AG09319 (cell line): ENCODE results near the gene MAP1B.

Source experiments
- DNase-seq: peaks from one replicate; pipeline ENCODE4 v3.0.0-alpha.2; 2010; ENCODE audit warnings: low read depth; ENCODE audit errors: extremely low read depth
- TF ChIP-seq, protein P1 (sequence below): IDR thresholded peaks from 2 replicates; pipeline ENCODE4 v1.5.1; 2011; ENCODE audit warnings: low read depth, mild to moderate bottlenecking, inconsistent platforms, low read length, moderate library complexity

MAP1B gene

DNA sequence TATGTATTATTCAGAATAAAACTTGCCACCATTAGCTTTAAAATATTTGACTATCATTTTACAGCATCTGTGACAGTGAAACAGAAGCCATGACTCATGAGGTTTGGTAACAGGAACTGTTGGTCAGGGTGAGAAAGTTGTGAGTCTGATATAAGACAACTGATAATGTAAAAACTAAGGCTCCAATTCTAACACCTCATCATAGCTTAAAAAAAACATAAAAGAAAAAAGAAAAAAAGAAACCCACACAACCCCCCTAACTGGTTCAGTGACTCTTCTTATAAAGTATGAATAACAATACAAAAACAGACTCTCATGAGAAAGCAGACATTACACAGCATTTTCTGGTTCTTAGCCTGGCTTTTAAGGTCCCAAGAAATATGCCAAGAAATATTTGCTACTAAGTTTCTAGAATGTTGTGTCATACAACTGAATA, 127.0 kb downstream of the MAP1B start:
- DNase-seq, result no peak
- TF ChIP-seq, protein P1, sequence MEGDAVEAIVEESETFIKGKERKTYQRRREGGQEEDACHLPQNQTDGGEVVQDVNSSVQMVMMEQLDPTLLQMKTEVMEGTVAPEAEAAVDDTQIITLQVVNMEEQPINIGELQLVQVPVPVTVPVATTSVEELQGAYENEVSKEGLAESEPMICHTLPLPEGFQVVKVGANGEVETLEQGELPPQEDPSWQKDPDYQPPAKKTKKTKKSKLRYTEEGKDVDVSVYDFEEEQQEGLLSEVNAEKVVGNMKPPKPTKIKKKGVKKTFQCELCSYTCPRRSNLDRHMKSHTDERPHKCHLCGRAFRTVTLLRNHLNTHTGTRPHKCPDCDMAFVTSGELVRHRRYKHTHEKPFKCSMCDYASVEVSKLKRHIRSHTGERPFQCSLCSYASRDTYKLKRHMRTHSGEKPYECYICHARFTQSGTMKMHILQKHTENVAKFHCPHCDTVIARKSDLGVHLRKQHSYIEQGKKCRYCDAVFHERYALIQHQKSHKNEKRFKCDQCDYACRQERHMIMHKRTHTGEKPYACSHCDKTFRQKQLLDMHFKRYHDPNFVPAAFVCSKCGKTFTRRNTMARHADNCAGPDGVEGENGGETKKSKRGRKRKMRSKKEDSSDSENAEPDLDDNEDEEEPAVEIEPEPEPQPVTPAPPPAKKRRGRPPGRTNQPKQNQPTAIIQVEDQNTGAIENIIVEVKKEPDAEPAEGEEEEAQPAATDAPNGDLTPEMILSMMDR, result no peak

DNA sequence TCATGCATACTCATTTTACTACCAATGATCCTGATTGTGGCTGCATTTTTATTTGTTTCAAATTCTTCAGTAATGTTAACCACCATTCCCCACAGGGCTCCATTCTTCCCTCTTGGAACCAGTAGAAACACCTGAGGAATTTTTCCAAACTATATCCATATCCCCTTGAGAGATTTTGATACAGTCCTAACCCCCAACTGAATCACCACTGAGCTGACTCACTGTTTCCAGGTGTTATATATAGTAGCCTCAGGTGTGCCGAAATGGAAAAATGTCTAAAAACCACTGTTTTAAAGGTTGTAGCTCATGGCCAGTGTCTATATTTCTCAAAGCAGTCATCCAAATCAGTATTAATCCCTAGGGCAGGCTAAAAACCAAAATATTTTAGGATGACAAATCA, 127.6 kb downstream of the MAP1B start:
- TF ChIP-seq, protein P1, result no peak

DNA sequence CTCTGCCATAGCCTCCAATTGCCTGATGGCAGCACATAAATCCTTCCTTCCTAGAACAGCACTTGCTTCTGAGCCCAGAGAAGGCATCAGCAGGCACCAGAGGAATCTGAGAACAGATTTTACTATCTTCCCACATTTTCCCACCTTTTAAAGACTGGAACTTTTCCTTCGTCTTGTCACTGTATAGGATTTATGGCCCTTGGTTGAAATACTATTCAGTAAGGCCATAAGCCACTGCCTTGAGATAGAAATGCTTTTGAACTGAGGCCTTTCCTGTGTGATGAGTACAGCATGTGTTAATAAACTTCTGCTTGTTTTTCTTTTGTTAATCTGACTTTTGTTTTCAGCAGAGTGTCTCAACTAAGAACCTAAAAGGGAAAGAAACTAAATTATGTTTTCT, 128.4 kb downstream of the MAP1B start:
- DNase-seq, result no peak
- TF ChIP-seq, protein P1, result no peak

More for the DNA sequence above, 127.6 kb downstream of the MAP1B start:
- no peak for DNase-seq

DNA sequence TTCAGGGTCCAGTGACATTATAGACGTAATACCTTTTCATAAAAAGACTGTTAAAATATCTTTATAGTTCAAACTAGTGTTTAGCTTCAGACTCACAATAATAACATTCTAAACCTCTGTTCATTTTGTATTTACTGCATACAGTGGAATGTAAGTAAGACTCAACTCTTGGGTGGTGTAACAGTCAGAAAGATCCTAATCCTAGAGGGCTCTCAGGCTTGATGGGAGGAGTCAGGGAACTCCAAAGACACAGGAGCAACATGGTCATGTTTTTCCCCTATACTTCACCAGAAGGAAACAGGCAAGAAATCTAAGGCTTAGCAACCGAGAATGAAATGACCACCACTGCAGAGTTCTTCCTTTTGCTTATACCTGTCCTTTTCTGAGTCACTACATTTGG, 130.1 kb downstream of the MAP1B start:
- no peak for DNase-seq
- TF ChIP-seq, protein P1, result no peak

DNA sequence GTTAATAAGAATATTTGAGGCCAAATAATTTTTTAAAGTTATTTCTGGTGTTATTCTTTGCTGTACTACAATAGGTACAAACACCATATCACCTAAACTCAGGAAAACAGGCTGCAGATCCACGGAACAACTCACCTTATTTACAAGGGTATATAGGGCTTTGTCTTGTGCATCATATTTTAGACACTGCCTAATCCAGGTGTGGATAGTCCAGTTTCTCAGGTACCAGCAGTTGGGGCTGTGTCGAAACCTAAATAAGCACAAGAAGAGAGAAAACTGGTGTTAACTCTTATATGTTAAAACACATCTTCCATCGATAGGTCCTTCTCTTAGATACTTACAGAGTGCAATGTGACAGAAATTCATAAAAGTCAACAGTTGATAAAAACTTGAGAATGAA, 130.6 kb downstream of the MAP1B start:
- TF ChIP-seq, protein P1, result no peak
- DNase-seq, result no peak

DNA sequence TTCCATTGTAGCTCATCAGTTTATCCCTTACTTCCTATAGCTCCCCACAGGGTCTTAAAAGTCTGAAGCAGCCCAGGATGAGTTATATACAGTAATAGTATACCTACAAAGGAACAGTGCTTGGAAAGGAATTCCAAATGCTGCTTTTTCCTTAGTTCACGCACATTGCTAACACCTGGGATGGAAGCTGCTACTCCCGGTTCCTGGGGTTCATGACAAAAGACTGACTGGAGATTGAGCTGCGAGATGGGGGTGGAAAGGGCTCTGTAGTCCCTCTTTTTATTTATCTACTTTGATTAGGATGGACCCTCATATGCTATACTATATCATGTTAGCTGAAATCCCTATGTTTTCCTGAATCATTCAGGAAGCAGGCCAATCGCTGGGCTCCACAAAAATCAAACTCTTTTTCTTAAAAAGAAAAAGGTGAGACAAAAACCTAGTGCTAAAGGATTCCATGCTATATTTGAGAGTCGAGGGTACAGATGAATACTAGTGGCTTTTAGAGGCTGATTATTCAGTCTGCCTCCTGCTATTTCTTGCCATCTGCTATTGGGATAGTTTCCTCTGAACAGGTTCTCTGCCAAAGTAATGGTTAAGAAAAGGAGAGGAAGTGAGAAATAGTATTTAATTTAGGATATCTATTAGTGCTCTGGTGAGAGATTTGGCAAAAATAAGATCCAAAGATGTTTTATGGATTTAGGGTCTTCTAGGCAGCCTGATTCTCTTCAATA, 131.6 kb downstream of the MAP1B start:
- DNase-seq, result no peak
- TF ChIP-seq, protein P1, result no peak

DNA sequence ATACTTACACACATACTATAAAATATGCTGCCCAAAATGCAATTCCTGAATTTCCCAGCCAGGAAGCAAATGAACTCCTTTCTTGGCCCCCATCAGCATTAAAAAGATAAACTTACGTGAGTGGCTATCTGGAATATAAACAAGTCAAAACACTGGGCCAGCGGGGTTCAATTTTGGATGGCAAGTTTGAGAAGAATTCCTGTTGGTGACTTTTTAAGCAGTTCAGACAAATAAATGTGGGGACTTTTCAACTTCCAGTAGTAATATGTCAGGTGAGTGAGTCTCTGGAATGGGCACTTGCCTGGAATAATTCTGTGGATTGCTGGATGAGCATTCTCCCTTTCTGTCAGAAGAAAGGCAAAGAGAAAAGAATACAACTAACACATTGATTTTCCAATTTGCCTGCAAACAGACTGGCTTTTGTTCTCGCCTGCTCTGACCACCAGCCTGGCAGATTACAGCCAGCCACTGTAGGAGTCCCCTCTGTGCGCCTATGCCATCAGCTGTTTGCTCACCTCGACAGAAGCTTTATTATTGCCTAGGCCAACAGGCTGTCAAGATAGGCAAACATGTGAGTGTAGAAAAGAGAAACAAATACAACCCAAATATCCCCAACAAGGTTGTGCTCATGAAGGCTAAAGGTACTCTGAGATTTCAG, 134.2 kb downstream of the MAP1B start:
- TF ChIP-seq, protein P1, result no peak
- DNase-seq, result no peak
